Right atrium auricular region (tissue), 2 donors: Measurements from ENCODE around the gene SNRPD3. TPM values are rescaled to one million over a fixed set of nuclear protein-coding genes. Genes with fewer than 3 reads are reported as not detected.
A peak's percentile ranks its signal among the peaks of the same experiment; 100 is the strongest.
"Not testable (repeated sequence)": the region's sequence is repeated elsewhere in the genome, so short reads cannot be mapped to it uniquely, and the experiment has no call there.

Experiments used
- DNase-seq: peaks from one replicate; pipeline ENCODE4 v3.0.0-alpha.2; 2019; ENCODE audit warnings: low spot score
- H3K27ac ChIP-seq, 2 donors: fragments of 200-600 bp; sonication (generic); 1 replicate in 1 of 2; 2 replicates in 1 of 2; pipeline ENCODE4 v1.5.1; 2016 to 2019
- H3K27me3 ChIP-seq, 2 donors: fragments of 200-600 bp; sonication (generic); one replicate each; pipeline versions ENCODE4 v1.5.1 to v1.6.0; 2017 to 2019
- H3K36me3 ChIP-seq: fragments of 200-600 bp; sonication (generic); one replicate; pipeline ENCODE4 v1.5.1; 2016
- H3K4me1 ChIP-seq, 2 donors: fragments of 200-600 bp; sonication (generic); one replicate each; pipeline versions ENCODE4 v1.5.1 to v1.6.0; 2017 to 2019
- H3K4me3 ChIP-seq, 2 donors: fragments of 200-600 bp; sonication (generic); 1 replicate in 1 of 2; 2 replicates in 1 of 2; pipeline ENCODE4 v1.5.1; 2017 to 2019; ENCODE audit warnings: mild to moderate bottlenecking in 1 of 2, moderate library complexity in 1 of 2
- H3K9me3 ChIP-seq, 2 donors: fragments of 200-600 bp; sonication (generic); one replicate each; pipeline ENCODE4 v1.5.1; 2019
- CTCF ChIP-seq, 2 donors: fragments of 200-600 bp; sonication (generic); IDR thresholded peaks; one replicate each; pipeline ENCODE4 v1.5.1; 2019; ENCODE audit warnings: antibody characterized with exemption in 2 of 2
- total RNA-seq, 2 donors: library from RNA; depleted of rRNA; stranded (reverse); fragments of >200 nt; gene quantifications; one replicate each; pipeline ENCODE4 v1.1.0, GENCODE V29; 2016

The SNRPD3 gene
- total RNA-seq, 2 donors from 2014 or later: 100 to 125 TPM

DNA sequence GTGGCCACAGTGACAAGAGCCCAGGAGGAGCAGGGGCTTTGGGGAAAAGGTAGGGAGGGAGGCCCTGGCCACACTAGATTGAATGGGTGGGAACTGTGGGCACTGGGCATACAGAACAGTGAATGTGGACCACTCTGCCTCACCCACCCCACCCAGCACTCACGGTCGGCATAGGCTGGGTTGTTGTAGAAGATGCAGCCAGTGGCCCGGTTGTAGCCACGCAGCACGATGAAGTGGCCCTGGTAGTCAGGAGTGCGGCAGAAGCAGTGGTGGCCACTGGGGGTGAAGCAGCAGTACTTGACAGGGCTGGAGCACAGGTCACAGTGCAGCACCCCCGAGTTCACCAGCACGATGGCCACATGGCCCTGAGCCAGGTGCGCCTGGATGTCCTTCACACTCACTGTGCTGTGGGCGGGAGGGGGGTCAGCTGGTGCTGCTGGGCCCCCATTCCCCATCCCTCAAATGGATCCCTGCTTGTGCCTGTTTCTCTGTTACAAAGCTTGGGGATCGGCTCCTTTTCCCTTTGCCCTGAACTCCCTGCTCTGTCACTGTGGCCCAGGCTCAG is 12.0 kb upstream of the SNRPD3 start:
- H3K4me3 ChIP-seq: no peak overlapping the region
- H3K27me3 ChIP-seq: no peaks in the 10 kb centered on the region
- no peak for TF ChIP-seq CTCF (IDR thresholded peaks at IDR 0.05)
- H3K27ac ChIP-seq: no peak overlapping the region
- H3K36me3 ChIP-seq: peaks cover 83% of the 10 kb centered on the region
- DNase-seq: no peak
- no peaks in the 10 kb centered on the region for H3K9me3 ChIP-seq
- peaks cover 0 to 45% of the 10 kb centered on the region in 2 donors for H3K4me1 ChIP-seq

DNA sequence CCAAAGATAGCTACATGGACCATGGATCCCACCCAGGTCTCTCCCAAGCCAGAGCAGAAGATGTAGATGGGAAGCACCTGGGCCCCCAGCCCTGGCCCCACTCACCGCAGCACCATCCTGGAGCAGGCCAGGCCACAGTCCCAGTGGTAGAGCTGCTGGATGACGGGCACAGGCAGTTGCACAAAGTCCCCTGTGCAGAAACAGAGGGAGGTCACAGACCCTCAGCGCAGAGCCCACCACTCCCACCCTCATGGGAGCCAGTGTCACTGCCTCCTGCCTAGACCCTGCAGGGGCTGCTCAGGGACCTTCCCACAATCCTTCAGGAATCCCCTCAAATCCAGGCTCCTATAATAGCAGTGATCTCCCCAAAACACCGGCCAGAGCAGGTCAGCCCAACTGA is 7.0 kb upstream of the SNRPD3 start:
- DNase-seq: no peak
- Histone ChIP-seq H3K9me3 (no peaks in the 10 kb centered on the region), H3K27ac (no peak overlapping the region), H3K36me3 (peaks cover 46% of the 10 kb centered on the region), H3K4me3 (no peak overlapping the region), H3K27me3 (no peaks in the 10 kb centered on the region), H3K4me1 (peaks cover 0 to 68% of the 10 kb centered on the region in 2 donors)
- TF ChIP-seq CTCF (IDR thresholded peaks at IDR 0.05): no peak

DNA sequence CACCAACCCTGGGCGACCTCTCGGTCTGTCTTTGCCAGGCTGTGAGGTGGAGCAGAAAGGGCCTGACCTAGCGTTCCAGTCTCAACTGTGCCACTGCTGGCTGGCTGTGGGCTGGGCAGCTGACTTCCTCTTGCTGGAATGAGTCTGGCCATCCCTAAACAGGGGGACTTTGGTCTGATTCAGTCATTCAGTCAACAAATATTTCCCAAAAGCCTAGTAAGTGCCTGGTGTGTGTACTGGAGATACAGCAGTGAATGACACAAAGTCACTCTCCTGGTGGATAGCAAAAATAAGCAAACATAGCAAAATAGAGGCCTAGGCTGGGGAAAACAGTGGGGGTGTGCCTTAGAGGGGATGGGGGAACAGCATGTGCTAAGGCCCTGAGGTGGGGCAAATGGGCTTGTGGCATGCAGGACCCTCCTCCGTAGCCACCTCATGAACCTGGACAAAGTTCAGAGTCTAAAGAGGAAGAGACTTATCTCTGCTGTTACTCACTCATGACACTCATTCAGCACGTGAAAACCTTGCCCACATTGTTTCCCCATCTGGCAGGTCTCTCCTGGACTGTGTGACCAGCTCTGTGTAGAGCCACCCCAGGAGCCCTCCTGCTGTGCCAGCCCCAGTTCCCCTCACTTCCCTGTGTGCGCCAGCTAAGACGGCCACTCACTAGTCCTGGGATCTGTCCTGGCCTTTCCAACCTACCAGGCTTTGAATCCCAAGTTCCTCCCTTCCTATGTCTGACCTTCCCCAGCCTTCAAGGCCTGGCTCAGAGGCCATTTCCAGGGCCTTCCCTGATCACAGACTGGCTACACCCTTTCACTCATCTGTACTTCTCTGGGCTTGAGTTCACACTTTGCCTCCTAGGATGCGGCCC is 5.5 kb upstream of the SNRPD3 start:
- no peak for DNase-seq
- peaks cover 35% of the 10 kb centered on the region for H3K36me3 ChIP-seq
- no peak overlapping the region for H3K4me3 ChIP-seq
- H3K9me3 ChIP-seq: no peaks in the 10 kb centered on the region
- no peaks in the 10 kb centered on the region for H3K27me3 ChIP-seq
- H3K4me1 ChIP-seq: peaks cover 0 to 60% of the 10 kb centered on the region in 2 donors
- H3K27ac ChIP-seq: peak overlapping the region; percentile 59 to 65
- no peak for TF ChIP-seq CTCF (IDR thresholded peaks at IDR 0.05)

DNA sequence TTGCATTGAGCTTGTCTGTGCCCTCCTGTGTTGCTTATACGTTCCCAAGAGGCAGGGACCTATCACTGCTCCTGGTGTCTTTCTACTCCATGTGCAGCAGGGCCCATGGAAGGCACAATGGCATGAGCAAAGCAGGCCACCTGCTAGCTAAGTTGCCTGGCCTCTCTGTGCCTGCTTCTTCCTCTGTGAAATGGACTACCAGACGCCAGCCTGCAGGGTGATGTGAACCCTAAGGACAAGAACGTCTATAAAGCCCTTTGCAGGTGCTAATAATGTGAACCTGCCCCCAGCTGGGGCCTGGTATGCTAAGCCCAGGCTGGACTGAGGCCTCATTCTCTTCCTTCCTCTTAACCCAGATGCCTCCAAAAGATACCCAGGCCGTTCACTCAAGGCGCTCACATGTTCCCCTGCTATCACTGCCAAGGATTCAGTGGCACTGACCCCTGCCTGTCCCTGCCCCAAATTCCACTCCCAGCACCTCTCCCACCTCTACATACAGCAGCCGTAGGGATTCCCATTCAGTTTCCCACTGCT is 4.8 kb upstream of the SNRPD3 start:
- DNase-seq: no peak
- no peaks in the 10 kb centered on the region for H3K9me3 ChIP-seq
- H3K27ac ChIP-seq: peak overlapping the region; percentile 59 to 65
- H3K27me3 ChIP-seq: no peaks in the 10 kb centered on the region
- peaks cover 34% of the 10 kb centered on the region for H3K36me3 ChIP-seq
- H3K4me1 ChIP-seq: peaks cover 0 to 54% of the 10 kb centered on the region in 2 donors
- TF ChIP-seq CTCF (IDR thresholded peaks at IDR 0.05): no peak
- H3K4me3 ChIP-seq: no peak overlapping the region

DNA sequence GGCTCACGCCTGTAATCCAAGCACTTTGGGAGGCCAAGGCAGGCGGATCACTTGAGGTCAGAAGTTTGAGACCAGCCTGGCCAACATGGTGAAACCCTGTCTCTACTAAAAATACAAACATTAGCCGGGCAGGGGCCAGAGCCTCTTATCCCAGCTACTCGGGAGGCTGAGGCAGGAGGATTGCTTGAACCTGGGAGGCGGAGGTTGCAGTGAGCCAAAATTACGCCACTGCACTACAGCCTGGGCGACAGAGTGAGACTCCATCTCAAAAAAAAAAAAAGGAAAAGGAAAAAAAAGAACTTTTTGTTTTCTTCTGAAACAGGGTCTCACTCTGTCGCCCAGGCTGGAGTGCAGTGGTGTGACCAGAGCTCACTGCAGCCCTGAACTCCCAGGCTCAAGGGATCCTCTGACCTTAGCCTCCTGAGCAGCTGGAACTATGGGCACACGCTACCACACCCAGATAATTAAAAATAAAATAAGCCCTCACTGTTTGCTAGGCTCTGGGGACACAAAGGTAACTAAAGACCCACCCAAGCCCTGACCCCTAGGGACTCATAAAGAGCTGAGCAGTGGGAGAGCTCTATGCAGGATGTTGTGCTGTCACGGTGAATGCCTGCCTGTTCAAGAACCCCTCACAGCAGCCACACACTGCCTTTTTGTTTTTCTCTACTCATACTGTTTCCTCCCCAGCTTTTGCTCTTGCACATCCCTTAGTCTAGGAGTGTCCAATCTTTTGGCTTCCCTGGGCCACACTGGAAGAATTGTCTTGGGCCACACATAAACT is 3.1 kb upstream of the SNRPD3 start:
- DNase-seq, H3K27me3 ChIP-seq, H3K9me3 ChIP-seq: not testable (repeated sequence)
- Histone ChIP-seq H3K4me1 (peaks cover 0 to 70% of the 10 kb centered on the region in 2 donors), H3K36me3 (peaks cover 21% of the 10 kb centered on the region), H3K27ac (peak overlapping the region; percentile 96 to 99), H3K4me3 (peak overlapping the region in 1 of 2 donors; percentile 76)
